GM19240 (cell line): ENCODE measurements around the gene COL20A1.

Source experiments
- DNase-seq: peaks from one replicate; pipeline ENCODE4 v3.0.0; 2011; ENCODE audit warnings: low spot score; ENCODE audit not compliant: insufficient read length

COL20A1 gene

DNA sequence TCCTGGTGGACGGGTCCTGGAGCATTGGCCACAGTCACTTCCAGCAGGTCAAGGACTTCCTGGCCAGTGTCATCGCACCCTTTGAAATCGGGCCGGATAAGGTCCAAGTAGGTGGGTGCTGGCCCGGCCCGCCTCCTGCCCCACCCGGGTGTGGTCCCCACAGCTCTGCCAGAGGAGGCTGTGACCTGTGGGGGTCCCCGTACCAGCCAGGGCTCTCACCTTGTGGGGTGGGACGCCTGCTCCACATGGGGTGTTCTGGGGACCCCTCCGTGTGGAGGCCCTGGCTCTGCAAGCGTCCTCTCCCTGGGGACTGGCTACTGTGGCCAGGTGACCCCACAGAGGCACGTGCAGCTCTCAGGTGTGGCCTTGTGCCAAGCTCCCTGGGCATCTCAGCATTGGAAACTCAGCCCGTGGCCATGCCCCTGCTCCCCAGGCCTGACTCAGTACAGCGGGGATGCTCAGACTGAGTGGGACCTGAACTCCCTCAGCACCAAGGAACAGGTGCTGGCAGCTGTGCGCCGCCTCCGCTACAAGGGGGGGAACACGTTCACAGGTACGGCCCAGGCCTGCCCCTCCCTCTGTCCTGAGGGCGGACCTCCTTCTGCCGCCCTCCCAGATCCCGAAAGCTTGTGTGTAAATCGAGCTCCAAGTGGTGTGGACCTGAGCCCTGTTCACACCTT, 14.7 kb downstream of the COL20A1 start:
- DNase-seq = no peak

DNA sequence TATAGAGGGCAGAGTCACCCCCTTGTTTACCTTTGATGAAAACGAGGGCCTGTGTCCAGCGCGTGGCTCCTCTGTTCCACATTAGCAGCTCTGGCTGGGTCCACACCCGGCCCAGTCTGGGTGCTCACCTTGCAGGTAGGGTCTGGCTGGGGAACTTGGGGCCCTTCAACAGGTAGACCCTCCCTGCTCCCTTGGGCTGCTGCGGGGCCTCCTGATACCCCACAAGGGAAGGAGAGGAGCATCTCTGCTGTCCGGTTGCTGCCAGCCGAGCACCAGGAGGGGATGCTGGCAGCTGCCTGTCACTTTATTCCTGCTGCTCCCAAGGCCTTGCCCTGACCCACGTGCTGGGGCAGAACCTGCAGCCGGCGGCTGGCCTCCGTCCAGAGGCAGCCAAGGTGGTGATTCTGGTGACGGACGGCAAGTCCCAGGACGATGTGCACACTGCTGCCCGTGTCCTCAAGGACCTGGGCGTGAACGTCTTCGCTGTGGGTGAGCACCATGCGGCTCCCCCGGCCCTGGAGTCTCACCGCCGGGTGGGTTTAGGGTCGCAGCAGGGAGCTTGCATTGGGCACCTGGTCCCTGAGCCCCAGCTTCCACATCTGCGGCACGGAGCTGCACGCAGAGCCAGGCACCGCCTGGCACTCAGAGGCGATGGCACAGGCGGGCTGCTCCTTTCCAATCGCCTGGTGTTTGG, 15.4 kb downstream of the COL20A1 start:
- DNase-seq = no peak

DNA sequence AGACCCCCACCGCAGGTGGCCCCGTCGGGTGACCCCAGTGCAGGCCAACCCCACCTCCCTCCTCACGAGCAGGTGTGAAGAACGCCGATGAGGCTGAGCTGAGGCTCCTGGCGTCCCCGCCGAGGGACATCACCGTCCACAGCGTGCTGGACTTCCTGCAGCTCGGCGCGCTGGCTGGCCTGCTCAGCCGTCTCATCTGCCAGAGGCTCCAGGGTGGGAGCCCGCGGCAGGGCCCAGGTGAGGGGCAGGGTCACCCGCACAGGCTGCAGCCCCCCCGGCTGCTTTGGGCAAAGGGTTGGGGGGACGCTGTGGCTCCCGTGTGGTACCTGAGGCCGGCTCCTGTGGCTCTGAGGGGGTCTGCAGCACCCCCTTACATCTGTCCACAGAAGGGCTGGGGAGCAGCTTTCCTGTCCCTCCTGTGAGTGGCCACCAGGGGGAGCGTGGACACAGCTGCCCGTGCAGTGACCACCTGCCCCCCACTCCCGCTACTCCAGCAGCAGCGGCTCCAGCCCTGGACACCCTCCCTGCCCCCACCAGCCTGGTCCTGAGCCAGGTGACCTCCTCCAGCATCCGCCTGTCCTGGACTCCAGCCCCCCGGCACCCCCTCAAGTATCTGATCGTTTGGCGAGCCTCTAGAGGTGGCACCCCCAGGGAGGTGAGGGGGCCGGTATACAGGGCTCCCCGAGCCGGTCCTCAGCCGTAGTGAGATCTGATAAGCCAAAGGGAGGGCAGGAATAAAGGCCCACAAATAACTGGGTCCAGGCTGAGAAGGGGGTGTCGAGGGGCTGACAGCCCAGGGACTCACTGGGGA, 16.5 kb downstream of the COL20A1 start:
- no peak for DNase-seq

DNA sequence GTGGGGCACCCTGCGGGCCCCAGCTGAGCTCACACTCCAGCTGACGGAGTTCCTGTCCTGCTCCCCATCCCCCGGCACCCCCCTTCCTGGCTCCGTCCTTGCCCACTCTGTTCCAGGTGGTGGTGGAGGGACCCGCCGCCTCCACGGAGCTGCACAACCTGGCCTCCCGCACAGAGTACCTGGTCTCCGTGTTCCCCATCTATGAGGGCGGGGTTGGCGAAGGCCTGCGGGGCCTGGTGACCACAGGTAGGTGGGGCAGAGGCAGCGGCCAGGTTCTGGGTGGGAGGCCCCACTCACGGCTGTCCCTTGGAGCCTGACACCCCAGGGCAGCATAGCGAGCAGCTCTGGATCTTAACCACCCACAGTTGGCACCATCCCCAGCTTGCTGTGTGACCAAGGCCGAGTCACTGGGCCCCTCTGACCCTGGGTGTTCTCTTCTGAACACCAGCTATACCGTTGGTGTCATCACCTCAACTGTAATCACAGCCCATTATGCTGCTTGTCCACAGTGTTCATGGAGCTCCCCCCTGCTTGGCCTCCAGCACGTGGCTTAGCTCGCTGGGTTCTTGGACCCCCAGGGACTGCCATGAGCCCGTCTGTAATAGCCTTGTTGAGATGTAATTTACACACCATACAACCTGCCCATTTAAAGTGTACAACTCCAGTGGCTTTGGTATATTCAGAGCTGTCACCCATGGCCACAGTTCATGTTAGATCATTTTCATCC, 17.4 kb downstream of the COL20A1 start:
- DNase-seq = no peak

DNA sequence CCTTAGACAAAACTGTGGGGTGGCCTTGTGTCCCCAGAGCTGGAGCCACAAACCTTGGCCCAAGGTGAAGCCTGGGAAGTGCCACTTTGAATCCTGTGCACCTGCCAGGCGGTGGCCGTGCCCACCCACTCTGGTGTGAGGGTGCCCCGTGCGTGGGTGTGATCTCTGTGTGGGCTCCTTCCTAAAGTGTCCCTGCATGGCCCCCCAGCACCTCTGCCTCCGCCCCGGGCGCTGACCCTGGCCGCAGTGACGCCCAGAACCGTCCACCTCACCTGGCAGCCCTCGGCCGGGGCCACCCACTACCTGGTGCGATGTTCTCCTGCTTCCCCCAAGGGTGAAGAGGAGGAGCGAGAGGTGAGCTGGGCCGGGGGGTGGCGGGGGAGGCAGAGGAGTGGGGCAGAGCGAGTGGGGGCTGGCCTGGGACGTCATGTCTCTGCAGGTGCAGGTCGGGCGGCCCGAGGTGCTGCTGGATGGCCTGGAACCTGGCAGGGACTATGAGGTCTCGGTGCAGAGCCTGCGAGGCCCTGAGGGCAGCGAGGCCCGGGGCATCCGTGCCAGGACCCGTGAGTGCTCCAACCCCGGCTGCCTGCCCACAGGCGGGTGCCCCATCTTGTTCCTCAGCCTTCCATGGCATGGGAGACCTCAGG, 18.3 kb downstream of the COL20A1 start:
- DNase-seq = no peak

DNA sequence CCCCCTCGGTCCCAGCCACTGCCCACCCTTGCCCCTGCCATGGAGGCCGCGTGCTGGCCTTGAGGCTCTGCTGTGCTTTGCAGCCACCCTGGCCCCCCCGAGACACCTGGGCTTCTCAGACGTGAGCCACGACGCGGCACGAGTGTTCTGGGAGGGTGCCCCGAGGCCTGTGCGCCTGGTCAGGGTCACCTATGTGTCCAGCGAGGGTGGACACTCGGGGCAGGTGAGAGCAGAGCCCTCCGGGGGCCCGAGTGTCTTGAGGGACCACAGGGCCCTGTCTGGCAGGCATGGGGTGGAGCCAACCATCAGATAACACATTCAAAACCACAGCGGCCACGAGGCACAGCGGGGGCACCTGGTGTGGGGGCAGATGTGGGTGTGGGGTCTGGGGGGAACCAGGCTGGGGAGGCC, 18.9 kb downstream of the COL20A1 start:
- DNase-seq = no peak

DNA sequence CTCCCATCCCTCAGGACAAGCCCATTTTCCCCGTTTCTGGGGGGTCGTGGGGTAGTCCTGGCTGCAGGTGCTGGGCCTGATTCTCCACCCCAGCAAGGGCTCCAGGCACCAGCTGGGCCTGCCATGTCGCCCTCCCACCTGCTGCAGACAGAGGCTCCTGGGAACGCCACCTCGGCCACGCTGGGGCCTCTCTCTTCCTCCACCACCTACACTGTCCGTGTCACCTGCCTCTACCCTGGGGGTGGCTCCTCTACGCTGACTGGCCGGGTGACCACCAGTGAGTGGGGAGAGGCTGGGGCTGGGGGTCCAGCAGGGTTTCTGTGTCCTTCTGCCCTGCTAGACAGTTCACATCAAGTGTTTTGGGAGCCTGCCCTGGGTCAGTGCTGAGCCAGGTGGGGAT, 19.3 kb downstream of the COL20A1 start:
- DNase-seq = no peak

DNA sequence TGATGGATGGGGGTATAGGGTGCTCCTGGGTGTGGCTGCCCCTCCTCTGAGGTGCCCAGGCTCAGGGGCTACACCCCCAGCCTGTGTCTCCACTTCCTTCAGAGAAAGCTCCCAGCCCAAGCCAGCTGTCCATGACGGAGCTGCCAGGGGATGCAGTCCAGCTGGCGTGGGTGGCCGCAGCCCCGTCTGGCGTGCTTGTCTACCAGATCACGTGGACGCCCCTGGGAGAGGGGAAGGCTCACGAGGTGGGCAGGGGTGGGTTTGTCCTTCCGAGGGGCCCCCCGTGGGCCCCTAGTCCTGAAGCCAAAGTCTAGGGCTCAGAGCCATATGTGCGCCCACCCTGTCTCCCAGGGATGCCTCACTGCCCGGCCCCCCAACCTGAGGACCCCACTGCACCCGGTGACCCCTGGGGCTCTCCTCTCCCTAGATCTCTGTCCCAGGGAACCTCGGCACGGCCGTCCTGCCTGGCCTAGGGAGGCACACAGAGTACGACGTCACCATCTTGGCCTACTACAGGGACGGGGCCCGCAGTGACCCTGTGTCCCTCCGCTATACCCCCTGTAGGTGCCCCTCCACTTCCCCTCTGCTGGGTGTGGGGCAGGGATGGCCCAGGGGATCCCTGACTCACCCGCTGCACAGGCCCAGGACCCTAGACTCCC, 19.8 kb downstream of the COL20A1 start:
- DNase-seq = no peak

DNA sequence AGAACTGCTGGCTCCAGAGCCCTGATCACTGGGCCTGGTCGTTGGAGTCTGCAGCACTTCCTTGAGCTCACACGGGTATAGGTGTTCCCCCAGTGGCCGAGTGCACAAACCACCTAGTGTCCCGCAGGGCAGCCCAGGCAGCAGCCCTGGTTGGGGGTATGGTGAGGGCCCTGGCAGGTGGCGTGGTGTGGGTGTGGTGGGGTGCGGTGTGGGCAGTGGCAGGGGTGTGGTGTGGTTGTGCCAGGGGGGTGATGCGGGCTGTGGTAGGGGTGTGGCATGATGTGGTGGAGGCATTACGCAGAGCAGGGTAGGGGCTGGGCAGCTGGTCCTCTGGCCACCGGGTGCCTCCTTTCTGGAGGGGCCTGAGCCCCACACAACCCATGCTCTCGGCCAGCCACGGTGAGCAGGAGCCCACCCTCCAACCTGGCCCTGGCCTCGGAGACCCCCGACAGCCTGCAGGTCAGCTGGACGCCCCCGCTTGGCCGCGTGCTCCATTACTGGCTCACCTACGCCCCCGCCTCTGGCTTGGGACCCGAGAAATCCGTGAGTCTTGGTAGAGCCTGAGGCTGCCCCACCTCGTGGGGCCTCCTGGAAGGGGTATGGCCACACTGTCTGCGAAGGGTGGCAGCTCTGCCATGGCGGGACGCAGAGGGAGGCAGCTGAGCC, 20.5 kb downstream of the COL20A1 start:
- no peak for DNase-seq

DNA sequence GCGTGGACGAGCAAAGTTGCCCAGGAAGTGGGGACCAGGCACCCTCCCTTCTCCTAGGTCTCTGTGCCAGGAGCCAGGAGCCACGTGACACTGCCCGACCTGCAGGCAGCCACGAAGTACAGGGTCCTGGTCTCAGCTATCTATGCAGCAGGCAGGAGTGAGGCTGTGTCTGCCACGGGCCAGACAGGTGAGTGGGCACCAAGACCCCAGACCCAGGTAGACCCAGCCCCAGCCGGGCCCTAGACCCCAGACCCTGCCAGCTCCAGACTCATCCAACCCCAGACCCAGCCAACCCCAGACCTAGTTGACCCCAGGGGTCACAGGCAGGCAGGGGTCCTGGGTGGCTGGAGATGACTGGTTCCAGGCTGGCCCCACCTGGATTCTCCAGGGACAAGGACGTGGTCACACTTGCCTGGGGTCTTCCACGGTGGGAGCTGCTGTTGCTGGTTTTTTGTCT, 21.1 kb downstream of the COL20A1 start:
- DNase-seq = no peak

DNA sequence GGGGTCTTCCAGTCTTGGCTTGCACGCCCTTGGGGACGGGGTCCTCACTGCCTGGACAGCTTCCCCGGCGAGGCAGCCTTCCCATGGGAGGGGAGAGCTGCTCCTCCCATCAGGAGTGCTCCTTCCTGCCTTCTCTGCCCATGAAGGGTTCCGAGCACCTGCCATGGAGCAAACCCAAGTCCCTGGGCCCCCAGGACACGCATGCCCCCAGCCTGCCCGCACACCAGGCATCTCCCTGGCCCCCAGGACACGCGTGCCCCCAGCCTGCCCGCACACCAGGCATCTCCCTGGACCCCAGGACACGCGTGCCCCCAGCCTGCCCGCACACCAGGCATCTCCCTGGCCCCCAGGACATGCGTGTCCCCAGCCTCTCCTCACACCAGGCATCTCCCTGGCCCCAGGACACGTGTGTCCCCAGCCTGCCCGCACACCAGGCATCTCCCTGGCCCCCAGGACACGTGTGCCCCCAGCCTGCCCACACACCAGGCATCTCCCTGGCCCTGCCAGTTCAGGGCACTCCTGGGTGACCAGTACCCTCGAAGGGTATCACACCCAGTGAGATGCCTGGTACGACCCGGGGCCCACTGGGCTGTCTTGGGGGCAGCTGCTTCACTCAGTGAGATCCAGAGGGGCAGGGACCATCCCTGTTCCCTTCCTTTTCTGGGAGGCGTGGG, 21.7 kb downstream of the COL20A1 start:
- DNase-seq = no peak

DNA sequence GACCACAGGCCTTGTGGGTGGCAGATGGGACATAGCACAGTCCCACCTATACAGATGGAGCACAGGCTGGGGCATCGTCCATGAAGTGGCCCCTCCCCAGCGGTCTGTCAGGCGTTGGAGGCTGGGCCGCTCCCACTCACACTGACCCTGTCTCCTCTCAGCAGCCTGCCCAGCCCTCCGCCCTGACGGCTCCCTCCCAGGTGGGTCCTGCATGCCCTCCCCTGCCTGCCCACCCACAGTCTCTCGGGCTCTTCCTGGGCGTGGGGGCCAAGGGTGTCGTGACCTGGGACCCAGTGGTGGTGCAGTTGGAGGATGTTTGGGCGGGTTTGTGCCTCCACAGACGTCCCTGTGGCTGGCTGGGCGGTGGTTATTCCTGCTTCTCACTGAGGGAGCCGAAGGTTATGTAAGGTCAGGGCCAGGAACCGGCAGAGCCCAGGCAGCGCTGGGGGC, 22.3 kb downstream of the COL20A1 start:
- no peak for DNase-seq

DNA sequence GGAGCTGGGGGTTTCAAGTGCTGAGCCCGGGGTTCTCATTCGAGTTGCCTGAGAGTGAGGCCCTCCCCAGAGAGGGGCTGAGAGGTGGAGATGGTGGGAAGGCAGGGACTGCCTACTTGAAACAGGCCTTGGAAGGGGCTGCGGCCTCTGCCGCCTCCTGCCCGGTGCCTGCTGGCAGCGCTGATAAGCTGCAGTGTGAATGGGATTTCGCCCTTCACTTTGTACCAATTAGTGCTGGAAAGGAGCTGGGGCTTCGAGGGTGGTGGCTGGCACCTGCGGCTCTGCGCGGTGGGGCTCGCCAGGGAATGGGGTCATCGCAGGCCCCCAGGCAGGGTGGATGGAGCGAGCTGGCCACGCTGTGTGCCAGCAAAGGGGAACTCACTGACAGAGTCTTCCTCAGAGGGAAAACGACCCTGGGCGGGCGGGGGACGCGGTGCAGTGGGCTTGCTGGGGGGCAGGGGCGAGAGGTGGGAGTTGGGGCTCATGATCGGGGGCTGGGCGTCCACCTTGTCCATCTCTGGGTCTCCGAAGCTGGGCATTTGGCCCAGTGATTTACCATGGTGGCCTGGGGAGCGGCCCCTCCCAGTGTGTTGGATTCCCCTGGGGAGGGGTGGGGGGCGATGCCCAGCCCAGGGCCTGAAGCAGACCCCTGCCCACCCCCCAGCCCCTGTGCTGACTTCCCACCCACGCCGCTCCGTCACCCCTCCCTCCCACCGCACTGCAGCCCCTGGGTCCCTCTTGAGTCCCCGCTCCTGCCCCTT, 22.9 kb downstream of the COL20A1 start:
- DNase-seq = no peak

DNA sequence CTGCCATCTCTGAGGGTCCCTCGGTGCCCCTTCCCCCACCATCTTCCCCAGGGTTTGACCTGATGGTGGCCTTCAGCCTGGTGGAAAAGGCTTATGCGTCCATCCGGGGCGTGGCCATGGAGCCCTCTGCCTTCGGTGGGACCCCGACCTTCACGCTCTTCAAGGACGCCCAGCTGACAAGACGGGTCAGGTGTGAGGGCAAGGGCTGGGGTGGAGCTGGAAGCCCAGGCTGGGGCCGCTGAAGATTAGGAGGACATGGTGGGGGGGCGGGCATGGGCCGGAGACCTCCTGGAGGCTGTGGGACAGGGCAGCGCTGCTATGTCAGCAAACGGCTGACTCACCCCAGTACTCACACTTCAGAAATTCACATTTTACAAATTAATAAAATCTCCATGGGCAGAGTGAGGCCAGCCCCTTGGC, 23.5 kb downstream of the COL20A1 start:
- DNase-seq = no peak

DNA sequence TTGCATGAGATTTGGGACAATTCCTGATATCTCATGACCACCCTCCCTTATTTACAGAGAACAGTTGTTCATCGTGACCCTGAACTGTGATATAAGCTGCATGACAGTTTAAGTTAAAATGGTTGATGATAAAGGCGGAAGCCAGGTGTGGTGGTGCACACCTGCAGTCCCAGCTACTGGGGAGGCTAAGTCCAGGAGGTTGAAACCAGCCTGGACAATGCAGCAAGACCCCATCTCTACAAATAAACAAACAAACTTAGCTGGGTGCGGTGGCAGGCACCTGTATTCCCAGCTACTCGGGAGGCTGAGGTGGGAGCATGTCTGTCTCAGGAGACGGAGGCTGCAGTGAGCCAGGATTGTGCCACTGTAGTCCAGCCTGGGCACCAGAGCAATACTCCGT, 24.1 kb downstream of the COL20A1 start:
- DNase-seq = no peak

DNA sequence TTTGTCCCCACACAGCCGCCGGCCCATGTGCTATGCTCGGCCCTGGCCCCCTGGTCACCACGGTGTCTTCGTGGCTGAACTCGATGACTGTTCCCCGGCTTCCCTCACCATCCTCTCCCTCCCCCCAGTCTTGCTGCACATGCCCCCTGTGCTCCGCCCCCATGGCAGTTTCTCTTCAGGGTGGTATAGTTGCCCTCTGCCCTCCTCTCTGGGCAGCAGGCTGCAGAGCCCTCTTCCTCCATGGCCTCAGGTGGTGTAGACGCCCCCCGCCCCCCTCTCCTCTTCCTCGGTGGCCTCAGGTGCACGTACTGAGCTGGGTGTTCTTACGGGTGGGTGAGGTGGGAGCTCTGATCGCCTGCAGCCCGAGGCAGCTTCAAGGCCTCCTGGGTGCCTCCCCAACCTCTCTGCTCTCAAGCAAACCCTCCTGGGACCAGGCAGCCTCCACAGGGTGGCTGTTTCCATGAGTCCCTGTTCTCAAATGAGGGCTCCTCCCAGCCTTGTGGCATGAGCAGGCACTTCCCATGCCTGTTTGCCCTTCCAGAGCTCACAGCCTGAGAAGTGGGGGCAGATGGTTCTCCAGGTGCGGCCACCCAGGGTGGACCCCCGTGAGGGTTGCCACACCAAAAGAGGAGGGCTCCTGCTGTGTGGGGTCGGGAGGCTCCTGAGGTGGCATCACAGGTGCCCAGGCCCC, 24.8 kb downstream of the COL20A1 start:
- DNase-seq = no peak

DNA sequence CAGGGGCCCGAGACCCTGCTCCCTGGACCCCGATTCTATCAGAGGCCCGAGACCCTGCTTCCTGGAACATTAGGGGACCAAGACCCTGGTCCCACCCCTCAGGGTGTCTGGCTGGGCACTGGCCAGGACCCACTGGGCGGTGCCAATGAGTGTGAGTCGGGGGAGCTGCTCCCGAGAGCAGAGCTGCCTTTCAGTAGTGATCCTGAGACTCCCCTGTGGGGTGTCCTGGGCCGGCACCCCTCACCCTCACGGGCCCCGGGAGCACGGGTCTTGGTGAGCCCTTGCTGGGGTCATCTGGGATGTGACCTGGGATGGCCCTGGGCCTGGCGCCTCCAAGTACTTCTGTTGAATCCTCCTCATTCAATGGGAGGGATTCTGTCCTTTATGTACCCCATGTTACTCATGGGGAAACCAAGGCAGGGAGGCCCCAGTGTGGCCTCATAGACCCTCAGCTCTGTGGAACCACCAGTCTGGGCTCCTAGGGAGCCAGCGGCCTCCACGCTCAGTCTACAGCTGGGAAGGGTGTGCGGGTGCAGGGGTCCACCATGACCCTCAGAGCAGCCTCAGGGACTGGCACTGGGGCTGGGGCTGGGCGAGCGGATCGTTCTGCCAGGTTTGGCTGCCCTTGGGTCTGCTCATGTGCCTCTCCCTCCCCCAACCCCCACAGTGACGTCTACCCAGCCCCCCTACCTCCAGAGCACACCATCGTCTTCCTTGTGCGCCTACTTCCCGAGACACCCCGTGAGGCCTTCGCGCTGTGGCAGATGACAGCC, 25.6 kb downstream of the COL20A1 start:
- DNase-seq = no peak
